ENCODE results near the gene SLC43A3. TPM values are rescaled to one million over a fixed set of nuclear protein-coding genes. Genes with fewer than 3 reads are reported as not detected.

The SLC43A3 gene
- total and polyA plus RNA-seq, 10 donors: 15.2 to 72.5 (median 35.7) TPM

DNA sequence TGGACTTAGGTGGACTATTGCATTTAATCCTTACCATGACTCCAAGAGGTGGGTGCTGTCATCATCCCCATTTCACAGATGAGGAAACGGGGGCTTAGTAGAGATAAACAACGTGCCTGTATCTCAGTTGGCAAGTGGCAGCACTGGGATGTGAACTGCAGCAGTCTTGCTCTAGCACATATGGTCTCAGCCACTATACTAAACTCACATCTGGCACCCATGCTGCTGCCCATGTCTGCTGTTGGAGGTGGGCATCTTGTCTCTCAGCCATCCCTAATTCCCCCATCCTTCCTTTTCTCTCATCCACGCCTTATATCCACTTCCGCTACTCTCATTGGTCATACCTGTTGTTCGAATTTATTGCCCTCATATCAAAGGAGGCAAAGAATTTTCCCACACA lies 49.8 kb downstream of the SLC43A3 start:
- no peaks in the 10 kb centered on the region for H3K4me1 ChIP-seq
- H3K27me3 ChIP-seq (replicated peaks in 1 of 7): peaks cover 0 to 21% (median 0%) of the 10 kb centered on the region in 7 donors
- 62 to 80% (median 71%) methylated on average over 5 of the region's 5 CpGs for WGBS, 5 donors
- H3K9me3 ChIP-seq: no peaks in the 10 kb centered on the region
- no peak overlapping the region for H3K27ac ChIP-seq
- TF ChIP-seq, protein P1, sequence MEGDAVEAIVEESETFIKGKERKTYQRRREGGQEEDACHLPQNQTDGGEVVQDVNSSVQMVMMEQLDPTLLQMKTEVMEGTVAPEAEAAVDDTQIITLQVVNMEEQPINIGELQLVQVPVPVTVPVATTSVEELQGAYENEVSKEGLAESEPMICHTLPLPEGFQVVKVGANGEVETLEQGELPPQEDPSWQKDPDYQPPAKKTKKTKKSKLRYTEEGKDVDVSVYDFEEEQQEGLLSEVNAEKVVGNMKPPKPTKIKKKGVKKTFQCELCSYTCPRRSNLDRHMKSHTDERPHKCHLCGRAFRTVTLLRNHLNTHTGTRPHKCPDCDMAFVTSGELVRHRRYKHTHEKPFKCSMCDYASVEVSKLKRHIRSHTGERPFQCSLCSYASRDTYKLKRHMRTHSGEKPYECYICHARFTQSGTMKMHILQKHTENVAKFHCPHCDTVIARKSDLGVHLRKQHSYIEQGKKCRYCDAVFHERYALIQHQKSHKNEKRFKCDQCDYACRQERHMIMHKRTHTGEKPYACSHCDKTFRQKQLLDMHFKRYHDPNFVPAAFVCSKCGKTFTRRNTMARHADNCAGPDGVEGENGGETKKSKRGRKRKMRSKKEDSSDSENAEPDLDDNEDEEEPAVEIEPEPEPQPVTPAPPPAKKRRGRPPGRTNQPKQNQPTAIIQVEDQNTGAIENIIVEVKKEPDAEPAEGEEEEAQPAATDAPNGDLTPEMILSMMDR (IDR thresholded peaks at IDR 0.05 in 8 of 11, conservative IDR thresholded peaks at IDR 0.05 in 3 of 11): no peak
- TF ChIP-seq POLR2AphosphoS5 (IDR thresholded peaks at IDR 0.05): no peak
- TF ChIP-seq POLR2A (IDR thresholded peaks at IDR 0.05): no peak
- no peak overlapping the region for H3K4me3 ChIP-seq
- intact Hi-C loops (cut with DNase I; ENCODE audit: low total_unique reads): no loop called here
- DNase-seq: no peak
- no peaks in the 10 kb centered on the region for H3K36me3 ChIP-seq

DNA sequence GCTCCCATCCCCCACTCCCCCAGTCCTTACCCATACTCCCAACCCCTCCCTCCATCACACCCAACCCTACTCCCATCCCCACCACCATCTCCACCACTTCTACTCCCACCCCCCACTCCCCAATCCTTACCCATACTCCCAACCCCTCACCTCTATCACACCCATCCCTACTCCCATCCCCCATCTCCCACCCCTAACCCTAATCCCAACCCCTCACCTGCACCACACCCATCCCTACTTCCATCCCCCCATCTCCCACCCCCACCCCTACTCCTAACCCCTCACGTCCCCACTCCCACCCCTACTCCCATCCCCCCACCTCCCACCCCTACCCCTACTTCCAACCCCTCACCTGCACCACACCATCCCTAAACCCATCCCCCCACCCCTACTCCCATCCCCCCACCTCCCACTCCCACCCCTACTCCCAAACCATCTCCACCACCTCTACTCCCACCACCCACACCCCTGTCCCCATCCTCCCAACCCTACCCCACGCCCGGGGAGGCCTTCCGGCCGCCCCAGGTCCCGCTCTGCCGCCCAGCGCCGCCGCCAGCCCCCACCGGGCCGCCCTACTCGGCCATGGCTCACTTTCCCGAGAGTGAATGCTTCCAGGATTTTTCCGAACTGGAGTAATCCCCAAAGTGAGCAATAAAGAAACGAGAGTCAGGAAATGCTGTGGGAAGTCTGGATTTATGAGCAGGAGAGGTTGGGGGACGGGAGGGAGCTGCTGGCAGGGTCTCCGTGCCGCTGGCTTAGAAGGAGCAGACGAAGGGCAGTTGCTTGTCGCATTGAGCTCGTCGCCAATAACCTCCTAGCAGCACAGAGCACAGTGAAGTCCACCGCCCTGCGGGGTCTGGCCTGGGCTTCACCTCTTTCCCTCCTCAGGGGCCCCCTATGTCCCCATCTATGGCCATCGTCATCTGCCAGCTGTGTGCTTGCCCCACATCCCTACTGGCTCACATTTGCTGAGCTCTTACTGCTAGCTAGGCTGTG lies 50.5 kb downstream of the SLC43A3 start:
- TF ChIP-seq, protein P1 (IDR thresholded peaks at IDR 0.05 in 8 of 11, conservative IDR thresholded peaks at IDR 0.05 in 3 of 11): no peak
- TF ChIP-seq POLR2A (IDR thresholded peaks at IDR 0.05) (no peak), POLR2AphosphoS5 (IDR thresholded peaks at IDR 0.05) (no peak)
- H3K9me3 ChIP-seq: no peaks in the 10 kb centered on the region
- H3K27me3 ChIP-seq (replicated peaks in 1 of 7): peaks cover 0 to 21% (median 0%) of the 10 kb centered on the region in 7 donors
- 61 to 71% (median 70%) methylated on average over 26 of the region's 26 CpGs for WGBS, 5 donors
- H3K4me1 ChIP-seq: no peaks in the 10 kb centered on the region
- no peak overlapping the region for H3K4me3 ChIP-seq
- H3K27ac ChIP-seq: no peak overlapping the region
- no peak for DNase-seq
- intact Hi-C loops (cut with DNase I; ENCODE audit: low total_unique reads): no loop called here
- H3K36me3 ChIP-seq: no peaks in the 10 kb centered on the region

DNA sequence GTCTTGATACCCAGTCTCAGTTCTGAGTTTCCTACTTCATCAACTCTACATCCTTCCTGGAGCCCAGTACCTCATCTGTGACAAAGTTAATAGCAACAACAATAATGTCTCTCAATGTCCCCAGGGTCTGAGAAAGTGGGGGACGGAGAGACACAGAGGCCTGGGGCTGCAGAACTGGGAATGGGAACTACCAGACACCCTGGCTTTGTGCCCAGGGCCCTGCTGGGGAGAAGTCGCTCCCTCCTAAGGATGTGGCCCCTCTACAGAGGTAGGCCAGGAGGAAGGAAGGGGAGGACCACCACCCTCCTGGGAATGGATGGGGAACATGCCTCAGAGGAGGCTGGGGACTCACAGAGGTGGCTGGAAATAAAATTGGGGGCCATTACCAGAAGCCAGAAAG lies 51.4 kb downstream of the SLC43A3 start:
- H3K27ac ChIP-seq: no peak overlapping the region
- no peaks in the 10 kb centered on the region for H3K36me3 ChIP-seq
- no peak for DNase-seq
- no peak overlapping the region for H3K4me3 ChIP-seq
- no peaks in the 10 kb centered on the region for H3K9me3 ChIP-seq
- intact Hi-C loops (cut with DNase I; ENCODE audit: low total_unique reads): no loop called here
- TF ChIP-seq POLR2A (IDR thresholded peaks at IDR 0.05): no peak
- TF ChIP-seq, protein P1 (IDR thresholded peaks at IDR 0.05 in 8 of 11, conservative IDR thresholded peaks at IDR 0.05 in 3 of 11): no peak
- TF ChIP-seq POLR2AphosphoS5 (IDR thresholded peaks at IDR 0.05): no peak
- H3K27me3 ChIP-seq (replicated peaks in 1 of 7): peaks cover 0 to 21% (median 0%) of the 10 kb centered on the region in 7 donors
- 27 to 47% (median 42%) methylated on average over 2 of the region's 2 CpGs for WGBS, 5 donors
- no peaks in the 10 kb centered on the region for H3K4me1 ChIP-seq

DNA sequence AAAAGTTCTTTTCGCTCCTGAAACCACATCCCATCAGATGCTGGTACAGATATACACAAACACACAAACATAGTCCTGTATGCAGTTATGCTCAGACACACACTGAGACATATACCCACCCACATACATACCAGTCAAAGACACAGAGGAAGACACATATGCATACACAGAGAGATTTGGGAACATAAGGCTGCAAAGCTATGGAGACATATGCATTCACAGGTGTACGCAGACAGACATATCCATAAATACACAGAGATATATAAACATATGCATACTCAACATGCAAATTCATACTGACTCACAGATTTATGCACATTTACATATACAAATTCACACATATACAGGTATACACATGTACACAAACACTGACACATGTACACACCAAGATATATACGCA lies 52.0 kb downstream of the SLC43A3 start:
- TF ChIP-seq POLR2A (IDR thresholded peaks at IDR 0.05) (no peak), POLR2AphosphoS5 (IDR thresholded peaks at IDR 0.05) (no peak)
- TF ChIP-seq, protein P1 (IDR thresholded peaks at IDR 0.05 in 8 of 11, conservative IDR thresholded peaks at IDR 0.05 in 3 of 11): no peak
- peaks cover 0 to 20% (median 0%) of the 10 kb centered on the region in 7 donors for H3K27me3 ChIP-seq (replicated peaks in 1 of 7)
- H3K36me3 ChIP-seq: no peaks in the 10 kb centered on the region
- no peaks in the 10 kb centered on the region for H3K4me1 ChIP-seq
- H3K4me3 ChIP-seq: no peak overlapping the region
- DNase-seq: no peak
- no peak overlapping the region for H3K27ac ChIP-seq
- H3K9me3 ChIP-seq: no peaks in the 10 kb centered on the region
- 91 to 96% (median 93%) methylated on average over 3 of the region's 3 CpGs for WGBS, 5 donors
- intact Hi-C loops (cut with DNase I; ENCODE audit: low total_unique reads): no loop called here
